Hepatocyte (in vitro differentiated cells): ENCODE measurements around the gene DIAPH2. TPM values are rescaled to one million over a fixed set of nuclear protein-coding genes. Genes with fewer than 3 reads are reported as not detected.

ENCODE experiments used
- DNase-seq: peaks from one replicate; pipeline ENCODE4 v3.0.0-alpha.2; 2016; ENCODE audit warnings: low spot score
- H2AFZ ChIP-seq: fragments of 200-600 bp; sonication (generic); 2 replicates; pipeline ENCODE4 v1.6.0; 2016; ENCODE audit warnings: antibody characterized with exemption, mild to moderate bottlenecking
- H3K27ac ChIP-seq: fragments of 200-600 bp; sonication (generic); 2 replicates; pipeline ENCODE4 v1.5.1; 2016; ENCODE audit warnings: mild to moderate bottlenecking
- H3K27me3 ChIP-seq: fragments of 200-600 bp; sonication (generic); 2 replicates; pipeline ENCODE4 v1.6.1; 2016
- H3K36me3 ChIP-seq: fragments of 200-600 bp; sonication (generic); replicated peaks from 2 replicates; pipeline ENCODE4 v1.5.1; 2016; ENCODE audit warnings: low read depth; ENCODE audit not compliant: insufficient read depth
- H3K4me1 ChIP-seq: fragments of 200-600 bp; sonication (generic); 2 replicates; pipeline ENCODE4 v1.5.1; 2016; ENCODE audit warnings: mild to moderate bottlenecking, moderate library complexity; ENCODE audit not compliant: insufficient read depth
- H3K4me2 ChIP-seq: fragments of 200-600 bp; sonication (generic); 2 replicates; pipeline ENCODE4 v1.6.0; 2016
- H3K4me3 ChIP-seq: fragments of 200-600 bp; sonication (generic); 2 replicates; pipeline ENCODE4 v1.5.1; 2016; ENCODE audit warnings: mild to moderate bottlenecking
- H3K79me2 ChIP-seq: fragments of 200-600 bp; sonication (generic); 2 replicates; pipeline ENCODE4 v1.6.0; 2017; ENCODE audit warnings: mild to moderate bottlenecking
- H3K9me2 ChIP-seq: fragments of 200-600 bp; sonication (generic); replicated peaks from 2 replicates; pipeline ENCODE4 v1.6.0; 2017; ENCODE audit warnings: mild to moderate bottlenecking; ENCODE audit not compliant: insufficient read depth
- H3K9me3 ChIP-seq: fragments of 200-600 bp; sonication (generic); 2 replicates; pipeline ENCODE4 v1.5.1; 2016; ENCODE audit warnings: low read depth, mild to moderate bottlenecking
- H4K20me1 ChIP-seq: fragments of 200-600 bp; sonication (generic); 2 replicates; pipeline ENCODE4 v1.6.0; 2016; ENCODE audit warnings: mild to moderate bottlenecking; ENCODE audit not compliant: insufficient read depth, poor library complexity, severe bottlenecking
- CTCF ChIP-seq: fragments of 200-600 bp; sonication (generic); IDR thresholded peaks from 2 replicates; pipeline ENCODE4 v1.5.1; 2016; ENCODE audit warnings: antibody characterized with exemption, mild to moderate bottlenecking; ENCODE audit not compliant: poor library complexity
- EZH2 ChIP-seq: fragments of 200-600 bp; sonication (generic); IDR thresholded peaks from 2 replicates; pipeline ENCODE4 v1.6.1; 2016; ENCODE audit warnings: antibody characterized with exemption, mild to moderate bottlenecking, borderline replicate concordance
- EZH2phosphoT487 ChIP-seq: fragments of 200-600 bp; sonication (generic); IDR thresholded peaks from one replicate; pipeline ENCODE4 v1.6.1; 2018; ENCODE audit warnings: antibody characterized with exemption, mild to moderate bottlenecking, low read depth, moderate library complexity; ENCODE audit not compliant: unreplicated experiment, severe bottlenecking
- WGBS: methylation state at CpG from one replicate; pipeline ENCODE4 v1.1.6; 2016; ENCODE audit warnings: low lambda C conversion rate; ENCODE audit errors: missing lambda C conversion rate; 5-methylcytosine and 5-hydroxymethylcytosine counted together
- polyA plus RNA-seq: library from polyadenylated mRNA; unstranded; fragments of >200 nt; fragmentation: Nextera tagmentation; extraction: Ambion mirVana; gene quantifications from 2 replicates; pipeline ENCODE4 v1.2.1, GENCODE V29; 2016
- total RNA-seq: library from RNA; depleted of rRNA; stranded (reverse); fragments of >200 nt; gene quantifications from 2 replicates; pipeline ENCODE4 v1.2.3, GENCODE V29; 2014

DIAPH2 gene
- total and polyA plus RNA-seq, 2 experiments from 2014 or later: 14.8 to 32.4 TPM

GRCh38 chrX:96743367-96744073 is 58.9 kb downstream of the DIAPH2 start:
- H3K9me3 ChIP-seq: no peaks in the 10 kb centered on the region
- no peaks in the 10 kb centered on the region for H3K36me3 ChIP-seq
- no peaks in the 10 kb centered on the region for H3K27me3 ChIP-seq
- no peak overlapping the region for H2AFZ ChIP-seq
- no peak overlapping the region for H3K27ac ChIP-seq
- no peak for DNase-seq
- H3K9me2 ChIP-seq: no peaks in the 10 kb centered on the region
- H3K4me3 ChIP-seq: no peak overlapping the region
- no peak overlapping the region for H3K4me2 ChIP-seq
- no peaks in the 10 kb centered on the region for H3K79me2 ChIP-seq
- no peak for TF ChIP-seq EZH2
- TF ChIP-seq EZH2phosphoT487: no peak
- no peak for TF ChIP-seq CTCF
- 100% methylated on average over 1 of the region's 1 CpG for WGBS
- H4K20me1 ChIP-seq: no peaks in the 10 kb centered on the region
- peaks cover 7% of the 10 kb centered on the region for H3K4me1 ChIP-seq

- no peak for TF ChIP-seq EZH2
- TF ChIP-seq CTCF: no peak
- no peak for TF ChIP-seq EZH2phosphoT487
- 71% methylated on average over 5 of the region's 5 CpGs for WGBS
- no peaks in the 10 kb centered on the region for H3K9me2 ChIP-seq
Observed at GRCh38 chrX:96752781-96753180, 68.1 kb downstream of the DIAPH2 start.

GRCh38 chrX:96753230-96753629 is 68.6 kb downstream of the DIAPH2 start:
- Histone ChIP-seq H4K20me1 (no peaks in the 10 kb centered on the region), H3K79me2 (no peaks in the 10 kb centered on the region), H3K27me3 (no peaks in the 10 kb centered on the region), H3K9me3 (no peaks in the 10 kb centered on the region), H3K4me1 (no peaks in the 10 kb centered on the region), H2AFZ (no peak overlapping the region), H3K4me3 (no peak overlapping the region), H3K9me2 (no peaks in the 10 kb centered on the region), H3K36me3 (no peaks in the 10 kb centered on the region), H3K4me2 (peak overlapping the region; percentile 23), H3K27ac (peak overlapping the region; percentile 64)
- 95% methylated on average over 1 of the region's 1 CpG for WGBS
- no peak for DNase-seq
- TF ChIP-seq CTCF (no peak), EZH2phosphoT487 (no peak), EZH2 (no peak)

More at GRCh38 chrX:96752781-96753180, 68.1 kb downstream of the DIAPH2 start:
- Histone ChIP-seq H3K9me3 (no peaks in the 10 kb centered on the region), H4K20me1 (no peaks in the 10 kb centered on the region), H3K27ac (peak overlapping the region; percentile 64), H3K36me3 (no peaks in the 10 kb centered on the region), H3K4me1 (no peaks in the 10 kb centered on the region), H3K4me3 (no peak overlapping the region), H3K79me2 (no peaks in the 10 kb centered on the region), H3K27me3 (no peaks in the 10 kb centered on the region), H2AFZ (no peak overlapping the region), H3K4me2 (peak overlapping the region; percentile 23)
- peak; percentile 6 for DNase-seq
